ENCODE measurements around the gene HDAC4.

HDAC4 gene

DNA sequence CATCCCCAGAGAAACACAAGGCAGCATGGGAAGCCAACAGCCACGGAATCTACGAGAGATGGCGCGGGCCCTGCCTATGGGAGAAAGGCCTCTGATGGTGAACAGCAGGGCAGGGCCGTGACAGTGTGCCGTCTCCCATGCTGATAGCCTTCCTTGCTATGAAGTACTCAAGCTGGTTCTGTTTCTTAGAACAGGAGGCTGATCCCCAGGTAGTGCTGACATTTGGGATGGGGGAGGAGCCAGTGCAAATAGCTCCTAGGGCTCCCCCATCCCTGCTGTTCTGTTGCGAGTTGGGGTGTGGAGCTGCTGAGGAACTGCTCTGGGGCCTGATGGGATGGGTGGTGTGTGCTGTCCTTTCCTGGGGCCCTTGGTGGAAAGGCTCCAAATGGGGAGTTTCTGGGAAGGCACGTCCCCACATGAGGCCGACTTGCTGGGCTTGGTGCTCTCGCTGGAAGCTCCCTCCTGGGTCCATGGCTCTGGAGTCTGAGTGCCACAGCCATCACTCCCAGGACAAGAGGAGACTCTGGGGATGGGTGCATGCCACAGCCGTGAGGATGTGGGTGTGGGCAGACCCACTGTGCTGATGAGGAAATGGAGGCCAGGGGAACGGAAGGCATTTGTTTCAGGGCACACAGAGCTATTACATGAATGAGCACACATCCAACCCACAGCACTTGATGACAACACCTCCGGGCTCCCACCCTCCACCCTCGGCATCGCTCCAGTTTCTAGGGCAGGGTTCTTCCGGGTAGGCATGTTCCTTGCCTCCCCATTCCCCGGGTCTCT, 246.8 kb downstream of the HDAC4 start:
- no peak for DNase-seq (ENCODE audit: low spot score)

DNA sequence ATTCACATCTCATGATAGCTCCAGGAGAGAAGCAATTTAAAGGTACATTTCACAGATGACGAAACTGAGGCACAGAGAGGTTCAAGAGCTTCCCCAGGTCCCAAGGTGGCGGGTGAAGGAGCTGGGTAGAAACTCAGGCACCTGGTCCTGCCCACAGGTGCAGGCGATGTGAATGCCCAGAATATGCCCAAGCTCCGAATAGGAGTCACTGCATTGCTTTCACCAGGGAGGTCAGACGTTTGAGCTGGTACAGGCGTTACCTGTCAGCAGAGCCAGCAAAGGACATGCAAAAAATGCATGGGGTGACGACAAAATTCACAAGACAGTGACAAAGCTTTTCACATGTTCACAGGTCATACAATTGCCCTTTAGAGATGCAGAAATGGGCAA, 247.9 kb downstream of the HDAC4 start:
- no peak for DNase-seq (ENCODE audit: low spot score)

DNA sequence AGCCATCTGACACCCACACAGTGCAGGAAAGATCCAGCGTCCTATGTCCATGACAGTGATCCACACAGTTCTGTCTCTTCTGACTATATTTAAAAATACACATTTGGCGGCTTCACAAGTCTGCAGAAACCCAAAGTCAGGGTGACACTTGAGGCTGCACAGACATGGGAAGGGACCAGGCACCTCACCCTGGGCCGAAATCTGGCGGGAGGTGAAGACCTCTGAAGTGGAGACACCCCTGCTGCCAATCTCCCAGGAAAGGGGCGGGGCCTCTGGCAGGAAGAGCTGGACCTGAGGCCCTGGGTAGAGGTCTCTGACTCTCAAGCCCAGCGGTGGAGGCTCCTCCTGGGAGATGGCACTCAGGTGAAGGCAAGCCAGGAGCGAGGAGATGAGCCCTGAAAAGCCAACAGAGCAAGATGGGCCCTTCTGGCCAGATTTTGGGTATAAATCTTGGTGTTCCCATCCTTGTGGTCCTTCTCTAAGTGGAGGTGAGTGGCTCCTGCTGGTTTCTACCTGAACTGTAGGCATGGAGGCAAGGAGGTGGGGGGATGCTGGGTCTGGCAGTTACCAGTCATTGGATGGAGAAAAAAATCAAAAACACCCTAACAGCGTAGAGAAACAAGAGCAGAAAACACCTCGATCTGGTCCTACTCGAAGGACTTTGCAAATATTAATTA, 248.4 kb downstream of the HDAC4 start:
- no peak for DNase-seq (ENCODE audit: low spot score)

DNA sequence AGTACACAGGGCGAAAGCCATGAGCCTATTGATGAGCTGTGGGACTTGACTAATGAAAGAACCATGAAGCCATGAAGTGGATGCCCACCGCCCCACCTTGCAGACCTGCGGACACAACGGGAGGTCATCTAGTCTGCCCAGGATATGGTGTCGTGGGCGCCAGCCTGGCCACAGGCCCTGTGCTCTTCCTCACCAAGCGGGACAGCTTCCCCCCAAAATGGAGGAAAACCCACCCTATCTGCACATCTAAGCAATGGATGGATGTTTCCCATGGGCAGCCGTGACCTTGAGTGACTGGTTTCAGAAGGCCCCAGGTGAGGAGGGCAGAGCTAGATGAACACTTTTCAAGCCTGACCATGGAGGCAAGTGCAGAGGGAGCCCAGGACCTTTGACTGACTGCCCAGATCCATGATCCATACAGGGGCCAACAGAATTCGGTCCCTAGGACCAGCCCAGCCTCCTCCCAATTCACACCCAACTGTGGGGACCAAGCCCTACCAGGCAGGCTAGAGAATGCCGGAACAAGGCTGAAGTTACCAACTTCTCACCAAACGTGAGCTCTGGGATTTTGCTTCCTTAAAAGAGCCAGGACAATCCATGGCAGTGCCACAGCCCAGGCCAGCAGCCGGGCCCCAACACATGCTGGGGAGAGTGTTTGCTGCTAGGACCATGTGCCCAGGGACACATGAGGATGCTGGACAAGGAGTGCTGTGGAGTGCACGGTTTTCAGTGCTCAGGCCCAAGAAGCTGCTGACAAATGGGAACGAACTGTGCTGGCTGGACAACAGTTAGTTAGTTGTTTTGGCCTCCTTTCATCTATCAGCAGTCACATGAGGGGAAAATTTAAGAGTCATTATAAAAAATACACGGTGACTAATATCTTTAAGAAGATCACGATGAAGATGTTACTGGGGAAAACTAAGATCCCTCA, 249.4 kb downstream of the HDAC4 start:
- no peak for DNase-seq (ENCODE audit: low spot score)

DNA sequence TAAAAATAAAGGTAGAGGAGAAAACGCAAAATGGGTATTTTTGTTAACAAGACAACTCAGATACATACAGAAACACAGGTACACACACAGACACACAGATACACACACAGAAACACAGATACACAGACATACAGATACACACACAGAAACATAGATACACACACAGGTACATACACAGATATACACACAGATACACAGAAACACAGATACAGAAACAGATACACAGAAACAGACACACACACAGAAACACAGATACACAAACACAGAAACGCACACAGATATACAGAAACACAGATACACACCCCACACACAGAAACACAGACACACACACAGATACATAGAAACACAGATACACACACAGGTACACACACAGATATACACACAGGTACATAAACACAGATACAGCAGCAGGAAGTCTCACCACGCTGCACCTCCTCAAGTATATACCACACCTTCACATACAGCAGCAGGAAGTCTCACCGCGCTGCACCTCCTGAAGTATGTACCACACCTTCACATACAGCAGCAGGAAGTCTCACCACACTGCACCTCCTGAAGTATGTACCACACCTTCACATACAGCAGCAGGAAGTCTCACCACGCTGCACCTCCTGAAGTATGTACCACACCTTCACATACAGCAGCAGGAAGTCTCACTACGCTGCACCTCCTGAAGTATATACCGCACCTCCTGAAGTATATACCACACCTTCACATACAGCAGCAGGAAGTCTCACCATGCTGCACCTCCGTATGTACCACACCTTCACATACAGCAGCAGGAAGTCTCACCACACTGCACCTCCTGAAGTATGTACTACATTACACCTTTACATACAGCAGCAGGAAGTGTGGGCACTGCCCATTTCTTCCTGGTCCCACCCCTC, 250.5 kb downstream of the HDAC4 start:
- DNase-seq (ENCODE audit: low spot score): no peak

DNA sequence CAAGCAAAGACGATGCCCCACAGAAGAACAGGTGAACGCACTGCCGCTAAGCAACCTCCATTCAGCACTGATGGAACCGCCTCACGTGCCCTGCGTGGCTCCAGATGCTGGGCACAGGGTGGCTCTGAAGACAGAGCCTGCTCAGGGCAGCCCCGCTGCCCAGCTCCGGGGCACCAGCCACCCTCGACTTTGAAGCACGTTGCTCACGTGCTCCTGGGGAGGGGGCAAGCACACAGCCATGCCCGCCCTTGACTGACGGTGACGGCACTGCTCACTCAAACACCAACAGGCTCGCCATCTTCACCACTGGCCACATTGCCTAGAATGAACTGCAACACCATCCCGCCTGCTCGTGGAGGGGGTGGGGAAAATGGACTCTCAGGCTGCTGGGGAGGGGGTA, 251.3 kb downstream of the HDAC4 start:
- no peak for DNase-seq (ENCODE audit: low spot score)

DNA sequence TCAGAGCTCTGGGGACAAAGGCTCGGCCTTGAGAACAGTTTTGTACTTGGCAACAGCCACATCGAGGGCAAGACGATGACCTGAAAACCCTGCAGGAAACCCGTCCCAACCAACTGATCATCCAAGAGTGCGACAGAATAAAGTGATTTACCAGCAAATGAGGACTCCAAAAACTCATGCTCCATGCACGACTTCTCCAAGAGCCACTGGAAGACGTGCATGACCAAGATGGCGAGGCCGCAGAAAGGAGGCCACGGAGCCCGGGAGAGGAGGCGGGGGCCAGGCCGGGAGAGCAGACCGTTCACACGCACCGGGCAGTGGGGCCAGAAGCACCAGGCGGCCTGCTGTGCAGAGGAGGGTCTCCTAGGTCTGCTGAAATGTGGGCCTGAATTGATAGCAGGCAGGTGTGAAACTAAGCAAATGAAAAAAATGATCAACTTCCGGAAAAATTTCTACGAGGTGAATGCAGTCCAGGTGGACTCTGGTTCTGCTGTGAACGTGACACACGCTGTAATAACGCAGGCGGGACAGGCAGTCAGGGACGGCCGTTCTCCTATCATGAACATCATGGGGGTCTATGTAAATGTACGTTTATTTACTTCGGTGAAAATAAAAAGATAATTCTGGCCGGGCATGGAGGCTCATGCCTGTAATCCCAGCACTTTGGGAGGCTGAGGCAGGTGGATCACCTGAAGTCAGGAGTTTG, 252.2 kb downstream of the HDAC4 start:
- DNase-seq (ENCODE audit: low spot score): no peak

DNA sequence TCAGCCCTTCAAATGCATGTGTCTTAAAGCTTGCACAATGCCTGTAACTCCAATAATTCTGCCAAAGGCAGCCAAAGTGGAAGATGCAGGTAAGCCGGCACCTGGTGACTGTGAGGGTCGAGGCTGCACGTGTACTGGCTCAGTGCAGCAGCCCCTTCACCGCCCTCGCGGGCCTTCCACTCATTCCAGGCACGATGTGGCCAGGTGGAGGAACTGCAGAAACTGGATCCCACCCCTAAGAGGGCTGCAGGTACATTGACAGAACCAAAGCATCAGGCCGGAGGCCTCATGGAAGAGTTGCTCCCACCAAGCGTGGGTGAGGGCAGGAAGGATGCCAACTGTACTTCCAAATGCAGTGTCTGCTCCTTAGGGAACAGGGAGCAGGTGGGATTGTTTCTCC, 253.4 kb downstream of the HDAC4 start:
- no peak for DNase-seq (ENCODE audit: low spot score)

DNA sequence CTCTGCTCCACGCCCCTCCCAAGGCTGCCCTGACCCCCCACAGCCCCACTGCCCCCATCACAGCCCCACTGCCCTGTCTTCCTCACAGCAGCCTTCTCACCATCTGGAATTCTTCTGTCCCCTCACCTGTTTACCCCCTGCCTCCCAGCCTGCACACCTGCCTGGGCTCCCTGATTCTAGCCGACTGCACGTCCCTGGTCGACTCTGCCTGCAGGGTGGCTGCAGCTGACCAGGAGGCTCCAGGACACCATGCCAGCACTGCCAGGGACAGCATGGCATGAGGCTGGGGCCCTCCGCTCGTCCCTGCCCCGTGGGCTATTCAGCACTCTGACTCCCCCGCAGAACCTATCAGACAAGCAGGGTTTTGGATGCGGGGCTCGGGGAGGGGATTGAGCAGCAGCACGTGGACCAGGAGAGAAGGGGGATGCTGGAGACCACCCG, 254.1 kb downstream of the HDAC4 start:
- DNase-seq (ENCODE audit: low spot score): no peak

DNA sequence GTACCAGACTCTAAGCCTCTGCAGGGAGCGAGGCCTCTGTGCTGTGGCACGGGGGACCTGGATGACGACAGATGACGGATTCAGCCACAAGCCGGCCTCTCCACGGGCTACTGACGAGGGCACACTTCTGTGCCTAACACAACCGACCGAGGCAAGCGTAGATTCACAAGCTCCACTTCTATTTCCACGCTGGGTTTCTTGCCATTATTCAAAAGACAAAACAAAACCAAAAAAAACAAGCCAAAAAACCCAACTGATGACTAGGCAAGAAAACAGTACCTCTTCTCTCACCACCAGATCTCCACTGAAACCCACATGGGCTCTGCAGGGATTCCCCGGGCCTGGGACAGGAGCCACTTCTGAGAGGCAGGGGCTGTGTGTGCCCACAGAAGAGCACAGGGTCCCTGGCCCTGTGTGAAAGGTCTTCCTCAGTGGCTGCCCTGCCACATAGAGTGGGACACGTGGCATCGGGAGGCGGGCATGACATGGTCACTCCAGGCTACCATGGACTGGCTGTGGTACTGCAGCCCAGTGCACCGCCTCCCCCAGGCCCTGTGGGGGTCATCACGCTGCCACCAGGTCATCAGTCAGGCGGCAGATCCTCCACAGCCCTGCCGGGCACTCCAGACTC, 254.7 kb downstream of the HDAC4 start:
- no peak for DNase-seq (ENCODE audit: low spot score)

DNA sequence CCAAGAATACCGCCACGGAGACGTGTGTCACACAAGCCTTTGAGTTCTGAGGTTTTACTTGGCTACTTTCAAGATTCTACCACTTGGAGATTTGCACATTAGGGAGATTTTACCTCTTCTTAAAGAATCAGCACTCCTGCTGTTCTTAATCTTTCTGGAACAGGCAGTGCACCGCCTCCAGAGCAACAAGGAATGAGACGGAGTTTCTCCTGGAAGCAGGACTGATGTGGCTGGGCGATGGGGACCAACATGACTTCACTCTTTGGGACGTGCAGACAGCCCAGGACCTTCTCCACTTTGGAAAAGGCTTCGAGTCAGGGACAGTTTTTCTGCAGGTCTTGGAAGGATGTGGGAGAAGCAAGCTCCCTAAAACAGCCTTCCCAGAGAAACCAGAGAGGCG, 255.2 kb downstream of the HDAC4 start:
- no peak for DNase-seq (ENCODE audit: low spot score)

DNA sequence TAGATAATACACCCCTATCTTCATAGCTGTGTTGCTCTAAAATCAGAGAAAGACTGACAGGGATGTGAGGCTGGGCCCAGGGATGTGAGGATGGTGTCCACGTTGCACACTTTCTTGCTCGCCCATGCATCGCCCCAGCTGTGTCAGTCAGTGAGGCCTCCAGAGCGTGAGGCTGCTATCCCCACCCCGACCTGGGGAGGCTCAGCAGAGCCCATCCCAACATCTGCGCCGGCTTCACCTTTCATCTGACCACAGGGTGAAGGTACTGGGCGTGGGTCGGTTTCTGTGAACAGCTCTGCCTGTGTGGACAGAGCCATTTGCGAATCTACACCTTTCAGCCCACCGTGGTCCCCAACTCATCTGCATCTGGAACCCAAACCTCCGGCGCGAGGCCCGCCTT, 255.7 kb downstream of the HDAC4 start:
- no peak for DNase-seq (ENCODE audit: low spot score)

DNA sequence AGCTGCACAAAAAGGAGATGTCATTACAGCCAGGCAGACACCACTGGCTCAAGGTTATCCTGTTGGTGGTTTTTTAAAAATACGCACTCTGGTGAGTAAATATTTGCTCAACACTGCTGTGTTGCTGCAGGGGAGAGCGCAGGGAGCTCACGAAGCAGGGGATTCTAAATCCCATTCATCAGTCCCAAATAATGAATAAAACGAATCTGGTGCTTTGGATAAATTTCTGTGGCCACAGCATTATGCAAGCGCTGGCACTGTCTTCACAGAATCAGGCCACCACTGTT, 256.2 kb downstream of the HDAC4 start:
- DNase-seq (ENCODE audit: low spot score): no peak

DNA sequence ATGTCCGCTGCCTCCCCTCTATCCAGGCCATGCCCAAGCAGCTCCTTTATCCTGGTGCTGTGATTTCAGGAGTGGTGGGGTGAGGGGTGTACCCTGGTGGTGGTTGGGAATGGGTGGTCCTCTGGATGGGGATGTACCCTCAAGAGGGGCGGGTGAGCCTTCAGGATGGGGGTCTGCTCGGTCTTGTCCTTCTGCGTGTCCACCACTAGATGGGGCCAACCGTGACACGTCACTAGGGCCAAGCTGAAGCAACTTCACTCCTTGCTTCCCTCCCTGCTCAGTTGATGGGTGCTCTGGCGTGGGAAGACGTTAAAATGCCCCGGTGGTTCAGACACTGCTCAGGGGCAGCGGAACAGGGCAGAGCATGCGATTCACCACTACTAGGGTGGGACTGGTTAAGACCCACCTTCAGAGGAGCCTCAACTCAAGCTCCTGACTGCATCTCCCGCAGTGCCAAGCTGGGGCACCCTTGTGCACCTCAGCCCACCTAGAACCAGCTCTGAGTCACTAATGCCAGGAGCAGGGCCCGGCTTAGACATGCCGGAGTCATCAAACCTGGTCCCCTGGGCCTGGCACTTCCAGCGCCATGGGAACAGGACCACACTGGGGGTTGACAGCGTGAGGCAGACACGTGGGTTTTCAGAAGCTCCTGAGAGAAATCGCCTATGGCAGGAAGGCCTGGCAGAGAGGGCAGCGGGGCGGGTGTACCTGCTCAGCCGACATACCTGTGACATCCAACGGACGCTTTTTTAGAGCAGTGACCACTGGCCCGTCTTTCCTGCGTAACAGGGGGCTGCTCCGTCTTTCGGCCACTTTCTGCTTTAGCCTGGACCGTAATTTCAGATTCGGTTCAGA, 256.7 kb downstream of the HDAC4 start:
- peak; percentile 61 for DNase-seq (ENCODE audit: low spot score)

DNA sequence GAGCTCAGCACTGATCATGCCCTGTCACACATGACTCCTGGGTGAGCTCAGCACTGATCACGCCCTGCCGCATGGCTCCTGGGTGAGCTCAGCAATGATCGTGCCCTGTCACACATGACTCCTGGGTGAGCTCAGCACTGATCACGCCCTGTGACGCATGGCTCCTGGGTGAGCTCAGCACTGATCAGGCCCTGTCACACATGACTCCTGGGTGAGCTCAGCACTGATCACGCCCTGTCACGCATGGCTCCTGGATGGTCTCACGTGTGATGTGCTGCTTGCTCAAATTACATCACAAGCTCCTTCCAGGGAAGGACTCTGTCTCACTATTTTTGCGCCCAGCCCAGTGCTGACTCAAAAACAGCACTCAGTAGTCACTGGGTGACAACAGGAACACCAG, 258.0 kb downstream of the HDAC4 start:
- DNase-seq (ENCODE audit: low spot score): no peak

DNA sequence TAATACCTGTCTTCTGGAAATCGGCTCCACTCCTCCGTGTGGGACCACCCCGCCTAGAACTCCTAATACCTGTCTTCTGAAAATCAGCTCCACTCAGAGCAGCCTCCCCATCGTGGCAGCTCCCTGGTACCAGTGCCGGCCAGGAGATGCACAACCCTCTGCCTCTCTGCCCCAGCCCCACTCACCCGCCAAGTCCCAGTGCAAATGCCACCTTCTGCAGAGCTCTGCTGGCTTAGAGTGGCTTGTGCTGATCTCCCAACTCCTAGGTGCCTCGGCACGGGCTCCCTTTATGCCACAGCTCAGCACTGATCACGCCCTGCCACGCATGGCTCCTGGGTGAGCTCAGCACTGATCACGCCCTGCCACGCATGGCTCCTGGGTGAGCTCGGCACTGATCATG, 258.5 kb downstream of the HDAC4 start:
- DNase-seq (ENCODE audit: low spot score): no peak

DNA sequence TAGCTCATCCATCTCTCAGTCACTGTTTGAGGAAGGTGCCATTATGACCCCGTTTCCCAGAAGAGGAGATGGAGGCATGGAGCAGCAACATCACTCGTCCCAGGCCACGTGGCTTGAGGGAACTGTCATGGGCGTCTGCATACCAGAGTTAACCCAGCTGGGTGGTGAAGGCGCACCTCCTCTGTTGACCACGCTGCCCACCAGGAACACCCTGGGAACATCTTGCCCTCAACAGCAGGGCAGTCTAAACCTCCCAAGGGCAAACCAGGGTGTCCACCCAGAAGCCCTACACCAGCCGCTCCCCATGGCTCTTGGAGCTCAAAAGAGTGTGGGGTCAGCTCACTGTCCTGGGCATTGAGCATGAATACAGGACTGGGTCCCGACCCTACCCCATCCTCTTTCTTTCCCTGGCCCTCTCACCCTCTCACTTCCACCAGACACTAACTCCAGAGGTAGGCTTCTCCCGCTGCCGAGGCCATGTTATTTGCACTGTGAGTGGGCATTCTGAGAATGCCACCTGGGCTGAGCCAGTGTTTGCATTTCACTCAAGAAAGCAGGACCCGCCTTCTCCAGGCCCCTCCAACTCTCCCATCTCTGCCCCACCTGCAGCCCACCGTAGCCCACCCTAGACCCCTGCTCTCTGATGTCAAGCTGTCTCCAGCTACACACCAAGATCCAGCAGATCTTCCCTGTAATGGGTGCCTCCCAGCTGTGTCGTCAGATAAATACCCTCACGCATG, 259.6 kb downstream of the HDAC4 start:
- DNase-seq (ENCODE audit: low spot score): no peak

DNA sequence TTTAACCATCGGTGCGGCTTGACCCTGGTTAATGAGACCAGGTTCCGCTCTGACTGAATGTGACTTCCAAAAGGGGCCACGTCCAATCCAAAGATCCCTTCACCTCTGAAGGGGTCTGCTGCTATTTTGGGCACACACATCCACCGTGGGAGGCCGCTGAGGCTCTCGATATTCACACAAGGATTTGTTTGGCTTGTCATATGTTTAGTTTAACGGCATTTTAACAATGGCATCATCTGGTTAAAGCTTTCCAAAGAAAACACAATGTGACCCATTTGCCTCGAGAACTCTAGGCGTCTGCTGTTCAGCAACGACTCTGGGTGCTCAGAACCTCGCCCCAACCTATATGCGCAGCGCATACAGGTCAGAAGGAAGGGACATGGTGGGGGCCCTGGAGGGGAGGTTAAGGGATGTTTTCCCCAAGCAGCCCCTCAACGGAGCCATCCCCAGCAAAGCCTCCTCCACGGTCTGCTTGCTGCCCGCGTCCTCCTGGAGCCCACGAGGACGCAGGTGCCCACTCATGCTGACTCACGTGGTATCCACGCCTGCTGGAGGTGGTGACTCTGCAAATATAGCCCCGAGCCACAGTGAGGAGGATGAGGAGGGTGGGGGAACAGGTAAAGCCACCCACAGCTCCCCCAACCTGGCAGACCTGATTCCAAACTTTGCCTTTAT, 260.3 kb downstream of the HDAC4 start:
- DNase-seq (ENCODE audit: low spot score): no peak

DNA sequence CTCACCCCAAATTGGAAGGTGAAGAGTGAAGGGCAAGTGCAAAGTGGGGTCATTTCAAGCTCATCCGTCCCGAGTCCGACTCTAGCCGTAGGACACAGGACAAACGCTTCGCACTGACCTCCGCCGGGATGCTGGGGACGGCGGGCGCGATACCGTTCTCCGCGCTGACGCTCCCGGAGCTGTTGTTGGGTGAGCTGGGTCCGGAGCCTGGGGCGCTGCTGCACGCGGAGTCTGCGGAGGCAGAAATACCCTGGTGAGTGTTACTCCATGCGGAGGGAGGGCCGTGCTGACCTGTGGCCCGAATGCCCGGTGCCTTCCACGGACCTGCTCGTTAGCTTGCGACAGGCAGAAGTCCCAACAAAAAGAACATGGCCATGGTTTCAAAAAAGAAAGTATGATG, 261.3 kb downstream of the HDAC4 start:
- no peak for DNase-seq (ENCODE audit: low spot score)

All from putamen (tissue), 1 donor.